DOHH2 (cell line): ENCODE data around the gene MCC.

Experiments used
- CTCF ChIP-seq: fragments of 200-600 bp; sonication (generic); IDR thresholded peaks from one replicate; pipeline ENCODE4 v1.5.1; 2014; ENCODE audit warnings: antibody characterized with exemption, mild to moderate bottlenecking, low read depth, low read length; ENCODE audit not compliant: poor library complexity, severe bottlenecking
- EZH2phosphoT487 ChIP-seq: fragments of 200-600 bp; sonication (generic); IDR thresholded peaks from 2 replicates; pipeline ENCODE4 v1.6.1; 2017; ENCODE audit warnings: borderline replicate concordance, mild to moderate bottlenecking, antibody characterized with exemption, low read length, moderate library complexity, mixed read lengths

- TF ChIP-seq CTCF (no peak), EZH2phosphoT487 (no peak)
Measured at GRCh38 chr5:113087976-113088514, 400.2 kb downstream of the MCC start.
